ENCODE results near the gene WASL. TPM values are rescaled to one million over a fixed set of nuclear protein-coding genes. Genes with fewer than 3 reads are reported as not detected.

WASL gene
- total and polyA plus RNA-seq, 2 of the 13 experiments (the other 11 are each of a cell fraction or from before 2014, with no cell fraction given) = 7.9 to 12.8 TPM

GRCh38 chr7:123725586-123726171, 23.1 kb downstream of the WASL start (continued):
- TF ChIP-seq ZNF652 (CRISPR knock-in tag; IDR thresholded peaks at IDR 0.05; ENCODE audit: borderline replicate concordance, low read depth) = peak; percentile 70; the same call in 1 of the 2 replicates
- no peak for TF ChIP-seq CHCHD3 (CRISPR knock-in tag; IDR thresholded peaks at IDR 0.05)
- TF ChIP-seq GPN1 (CRISPR knock-in tag; IDR thresholded peaks at IDR 0.05; ENCODE audit: borderline replicate concordance) = no peak
- TF ChIP-seq EP300 (IDR thresholded peaks at IDR 0.05; ENCODE audit: low read depth in 2 of 2, low read length in 2 of 2) = peak in 1 of 2 experiments; percentile 32; a peak in 1 of 4 replicates
- no peak for TF ChIP-seq EP300 (CRISPR knock-in tag; IDR thresholded peaks at IDR 0.05; ENCODE audit: borderline replicate concordance)
- no peak for TF ChIP-seq ZNF253 (CRISPR knock-in tag; IDR thresholded peaks at IDR 0.05; ENCODE audit: borderline replicate concordance)
- TF ChIP-seq MIXL1 (CRISPR knock-in tag; IDR thresholded peaks at IDR 0.05) = peak; percentile 23; the same call in 1 of the 2 replicates
- no peak for TF ChIP-seq PHF8 (CRISPR knock-in tag; IDR thresholded peaks at IDR 0.05)
- TF ChIP-seq ZNF275 (CRISPR knock-in tag; IDR thresholded peaks at IDR 0.05; ENCODE audit: borderline replicate concordance) = no peak
- no peak for TF ChIP-seq RFXAP (CRISPR knock-in tag; IDR thresholded peaks at IDR 0.05; ENCODE audit: borderline replicate concordance)
- no peak for TF ChIP-seq ZNF891 (CRISPR knock-in tag; IDR thresholded peaks at IDR 0.05)
- no peak for TF ChIP-seq SYNCRIP (IDR thresholded peaks at IDR 0.05; ENCODE audit: insufficient read depth, low read depth, low read length)
- 0 out of 2 replicates have a peak, but pooled peaks have one; percentile 28 for TF ChIP-seq ISL2 (CRISPR knock-in tag; IDR thresholded peaks at IDR 0.05)
- TF ChIP-seq PRPF4 (IDR thresholded peaks at IDR 0.05; ENCODE audit: low read depth, low read length, poor library complexity, severe bottlenecking) = no peak
- TF ChIP-seq RELA (CRISPR knock-in tag; IDR thresholded peaks at IDR 0.05) = no peak
- no peak for TF ChIP-seq IRF1 (CRISPR knock-in tag; IDR thresholded peaks at IDR 0.05; ENCODE audit: low read depth)
- TF ChIP-seq ARID5B (CRISPR knock-in tag; IDR thresholded peaks at IDR 0.05) = 0 out of 2 replicates have a peak, but pooled peaks have one; percentile 54
- TF ChIP-seq ZNF75D (CRISPR knock-in tag; IDR thresholded peaks at IDR 0.05; ENCODE audit: borderline replicate concordance) = no peak
